Liver (tissue), 9 donors: ENCODE results near the gene UBXN6. TPM values are rescaled to one million over a fixed set of nuclear protein-coding genes. Genes with fewer than 3 reads are reported as not detected.

Source experiments
- DNase-seq: peaks from one replicate; pipeline ENCODE4 v3.0.0-alpha.2; 2017; ENCODE audit warnings: low spot score
- H3K27ac ChIP-seq, 2 donors: one replicate each; pipeline ENCODE4 v1.7.0; 2013; ENCODE audit warnings: inconsistent platforms in 2 of 2, low read length in 2 of 2, control low read depth in 1 of 2, low read depth in 1 of 2, mild to moderate bottlenecking in 1 of 2
- H3K27me3 ChIP-seq, 4 donors: one replicate each; pipeline versions ENCODE4 v1.6.1 to v1.7.0; 2013; ENCODE audit warnings: low read length in 3 of 4, inconsistent platforms in 1 of 4, mild to moderate bottlenecking in 1 of 4, moderate library complexity in 1 of 4; ENCODE audit not compliant: control insufficient read depth in 4 of 4, insufficient read depth in 4 of 4
- H3K36me3 ChIP-seq, 4 donors: one replicate each; pipeline versions ENCODE4 v1.6.1 to v1.7.0; 2013; ENCODE audit warnings: low read length in 3 of 4, mild to moderate bottlenecking in 3 of 4, low read depth in 1 of 4, moderate library complexity in 1 of 4; ENCODE audit not compliant: control insufficient read depth in 4 of 4, insufficient read depth in 3 of 4
- H3K4me1 ChIP-seq, 4 donors: one replicate each; pipeline versions ENCODE4 v1.6.1 to v1.7.0; 2013; ENCODE audit warnings: low read length in 3 of 4, mild to moderate bottlenecking in 3 of 4, moderate library complexity in 1 of 4; ENCODE audit not compliant: control insufficient read depth in 4 of 4, insufficient read depth in 4 of 4
- H3K4me3 ChIP-seq, 3 donors: one replicate each; pipeline versions ENCODE4 v1.6.1 to v1.7.0; 2013; ENCODE audit warnings: low read length in 3 of 3, control low read depth in 1 of 3, low read depth in 1 of 3, mild to moderate bottlenecking in 1 of 3
- H3K9ac ChIP-seq, 2 donors: one replicate each; pipeline ENCODE4 v1.7.0; 2013; ENCODE audit warnings: low read length in 2 of 2, mild to moderate bottlenecking in 2 of 2, moderate library complexity in 2 of 2, control low read depth in 1 of 2, low read depth in 1 of 2
- H3K9me3 ChIP-seq, 4 donors: one replicate each; pipeline versions ENCODE4 v1.6.1 to v1.7.0; 2013; ENCODE audit warnings: low read length in 3 of 4; ENCODE audit not compliant: control insufficient read depth in 4 of 4
- ATF3 ChIP-seq: IDR thresholded peaks from 2 replicates; pipeline ENCODE4 v1.6.1; 2016; ENCODE audit warnings: antibody characterized with exemption
- CTCF ChIP-seq: fragments of 150-350 bp; IDR thresholded peaks from 2 replicates; pipeline ENCODE4 v1.5.1; 2017; ENCODE audit warnings: improper control_type of control experiment, low read depth, low read length; ENCODE audit not compliant: missing input control
- EGR1 ChIP-seq, 2 donors: IDR thresholded peaks; 2 replicates each; pipeline ENCODE4 v1.6.1; 2016 to 2018; ENCODE audit warnings: antibody characterized with exemption in 2 of 2, low read depth in 2 of 2
- FOXA1 ChIP-seq: IDR thresholded peaks from 2 replicates; pipeline ENCODE4 v1.6.1; 2016; ENCODE audit warnings: antibody characterized with exemption
- FOXA2 ChIP-seq: IDR thresholded peaks from 2 replicates; pipeline ENCODE4 v1.6.1; 2016; ENCODE audit warnings: antibody characterized with exemption
- GABPA ChIP-seq, 2 donors: IDR thresholded peaks in 1 of 2; conservative IDR thresholded peaks in 1 of 2; 2 replicates each; pipeline ENCODE4 v1.6.1; 2016; ENCODE audit warnings: antibody characterized with exemption in 2 of 2, mild to moderate bottlenecking in 1 of 2, moderate library complexity in 1 of 2
- HNF4A ChIP-seq, 2 donors: conservative IDR thresholded peaks; 2 replicates each; pipeline ENCODE4 v1.6.1; 2016; ENCODE audit warnings: antibody characterized with exemption in 2 of 2, mild to moderate bottlenecking in 2 of 2
- HNF4G ChIP-seq: IDR thresholded peaks from 2 replicates; pipeline ENCODE4 v1.6.1; 2016; ENCODE audit warnings: antibody characterized with exemption
- JUND ChIP-seq, 2 donors: IDR thresholded peaks; 2 replicates each; pipeline ENCODE4 v1.6.1; 2016; ENCODE audit warnings: antibody characterized with exemption in 2 of 2
- MAX ChIP-seq: IDR thresholded peaks from 2 replicates; pipeline ENCODE4 v1.6.1; 2016; ENCODE audit warnings: antibody characterized with exemption
- NR2F2 ChIP-seq: IDR thresholded peaks from 2 replicates; pipeline ENCODE4 v1.6.1; 2016; ENCODE audit warnings: antibody characterized with exemption
- RAD21 ChIP-seq, 2 donors: IDR thresholded peaks; 2 replicates each; pipeline ENCODE4 v1.6.1; 2016; ENCODE audit warnings: antibody characterized with exemption in 2 of 2, mild to moderate bottlenecking in 2 of 2
- REST ChIP-seq: IDR thresholded peaks from 2 replicates; pipeline ENCODE4 v1.6.1; 2016; ENCODE audit warnings: antibody characterized with exemption, mild to moderate bottlenecking
- RXRA ChIP-seq, 2 donors: IDR thresholded peaks; 2 replicates each; pipeline ENCODE4 v1.6.1; 2017 to 2018; ENCODE audit warnings: antibody characterized with exemption in 2 of 2, mild to moderate bottlenecking in 1 of 2
- SP1 ChIP-seq: IDR thresholded peaks from 2 replicates; pipeline ENCODE4 v1.6.1; 2018; ENCODE audit warnings: antibody characterized with exemption, mild to moderate bottlenecking
- TAF1 ChIP-seq: conservative IDR thresholded peaks from 2 replicates; pipeline ENCODE4 v1.6.1; 2016; ENCODE audit warnings: antibody characterized with exemption, mild to moderate bottlenecking
- YY1 ChIP-seq: IDR thresholded peaks from 2 replicates; pipeline ENCODE4 v1.6.1; 2016; ENCODE audit warnings: antibody characterized with exemption, mild to moderate bottlenecking
- ZBTB33 ChIP-seq: IDR thresholded peaks from 2 replicates; pipeline ENCODE4 v1.6.1; 2016; ENCODE audit warnings: antibody characterized with exemption
- WGBS: extraction: QIAGEN DNeasy Blood & Tissue Kit; methylation state at CpG from one replicate; pipeline ENCODE4 v1.1.7; 2013; 5-methylcytosine and 5-hydroxymethylcytosine counted together
- polyA plus RNA-seq, 2 donors: library from polyadenylated mRNA; stranded (reverse) in 1 of 2; unstranded in 1 of 2; fragments of 200-250 nt in 1 of 2; fragments of >200 nt in 1 of 2; fragmentation: Nextera tagmentation in 1 of 2; extraction: Ambion mirVana in 1 of 2; gene quantifications; one replicate each; pipeline versions ENCODE4 v1.2.1 to v1.2.3, GENCODE V29; 2013 to 2015
- total RNA-seq, 2 donors: library from RNA; depleted of rRNA; stranded (reverse); fragments of >200 nt; gene quantifications; one replicate each; pipeline ENCODE4 v1.2.3, GENCODE V29; 2014
- donor health status: healthy.
- donor health status: healthy.
- donor health status: healthy.
- donor health status: healthy.
- donor health status: healthy.

The UBXN6 gene
- total and polyA plus RNA-seq, 4 donors, result 33.0 to 92.3 (median 54.0) TPM

- no peak for TF ChIP-seq TAF1
These were observed 5.2 kb downstream of the UBXN6 start (continued) for GRCh38 chr19:4452230-4452990.

- Histone ChIP-seq H3K9ac (no peak overlapping the region), H3K36me3 (peaks cover 16 to 73% (median 38%) of the 10 kb centered on the region in 4 donors), H3K9me3 (no peaks in the 10 kb centered on the region), H3K4me3 (no peak overlapping the region), H3K4me1 (peaks cover 0 to 33% (median 16%) of the 10 kb centered on the region in 4 donors), H3K27ac (peak overlapping the region; percentile 48 to 58), H3K27me3 (no peaks in the 10 kb centered on the region)
- no peak for DNase-seq
- WGBS, result 89% methylated on average over 9 of the region's 9 CpGs
- TF ChIP-seq RAD21 (IDR thresholded peaks at IDR 0.05) (no peak), FOXA2 (no peak), YY1 (no peak), FOXA1 (no peak), TAF1 (no peak), CTCF (no peak), GABPA (IDR thresholded peaks at IDR 0.05 in 1 of 2, conservative IDR thresholded peaks at IDR 0.05 in 1 of 2) (no peak), ATF3 (no peak)
These were observed 8.0 kb downstream of the UBXN6 start for GRCh38 chr19:4449639-4450028.

GRCh38 chr19:4449022-4449638 is 8.5 kb downstream of the UBXN6 start:
- 47% methylated on average over 24 of the region's 24 CpGs for WGBS
- DNase-seq, result no peak
- no peaks in the 10 kb centered on the region for H3K9me3 ChIP-seq
- H3K27ac ChIP-seq, result peak overlapping the region; percentile 48 to 58
- H3K27me3 ChIP-seq, result no peaks in the 10 kb centered on the region
- peak in 1 of 2 donors; percentile 45 for TF ChIP-seq GABPA (IDR thresholded peaks at IDR 0.05 in 1 of 2, conservative IDR thresholded peaks at IDR 0.05 in 1 of 2)
- no peak for TF ChIP-seq EGR1 (IDR thresholded peaks at IDR 0.05; ENCODE audit: low read depth in 2 of 2)
- no peak for TF ChIP-seq REST
- peak; percentile 59 to 78 for TF ChIP-seq RXRA (IDR thresholded peaks at IDR 0.05)
- no peak for TF ChIP-seq ATF3
- no peak for TF ChIP-seq ZBTB33
- TF ChIP-seq FOXA1, result no peak
- no peak for TF ChIP-seq JUND (IDR thresholded peaks at IDR 0.05)
- no peak for TF ChIP-seq RAD21 (IDR thresholded peaks at IDR 0.05)
- peak; percentile 26 for TF ChIP-seq SP1
- TF ChIP-seq HNF4G, result no peak
- no peak for TF ChIP-seq NR2F2
- no peak for TF ChIP-seq TAF1
- no peak for TF ChIP-seq FOXA2
- TF ChIP-seq HNF4A (conservative IDR thresholded peaks at IDR 0.05), result peak; percentile 10 to 62
- peak; percentile 15 for TF ChIP-seq CTCF
- TF ChIP-seq MAX, result no peak
- peak; percentile 1 for TF ChIP-seq YY1
- H3K9ac ChIP-seq, result no peak overlapping the region
- peaks cover 0 to 33% (median 16%) of the 10 kb centered on the region in 4 donors for H3K4me1 ChIP-seq
- no peak overlapping the region for H3K4me3 ChIP-seq
- peaks cover 16 to 77% (median 37%) of the 10 kb centered on the region in 4 donors for H3K36me3 ChIP-seq
